ENCODE results near the gene BIN1. TPM values are rescaled to one million over a fixed set of nuclear protein-coding genes. Genes with fewer than 3 reads are reported as not detected.

BIN1 gene
- polyA plus RNA-seq, 1 donor (not counting 4 experiments of a cell fraction or from before 2014, with no cell fraction given) = 5.4 TPM

GRCh38 chr2:127059559-127059958 is 47.4 kb downstream of the BIN1 start:
- Histone ChIP-seq H3K36me3 (ENCODE audit: control insufficient read depth in 2 of 2, extremely low read depth in 1 of 2, insufficient read depth in 2 of 2, low read length in 2 of 2) (no peaks in the 10 kb centered on the region), H3K9me3 (ENCODE audit: control insufficient read depth, low read depth, low read length) (no peaks in the 10 kb centered on the region), H3K79me2 (ENCODE audit: control insufficient read depth, insufficient read depth, low read length) (no peaks in the 10 kb centered on the region), H3K4me1 (ENCODE audit: control insufficient read depth, extremely low read depth, insufficient read depth, low read length) (peaks cover 11% of the 10 kb centered on the region), H3K27me3 (ENCODE audit: control insufficient read depth, extremely low read depth, insufficient read depth, low read length) (no peaks in the 10 kb centered on the region), H2AFZ (ENCODE audit: control insufficient read depth, low read length) (no peak overlapping the region), H4K20me1 (ENCODE audit: control insufficient read depth, extremely low read depth, insufficient read depth, low read length) (no peaks in the 10 kb centered on the region), H3K4me2 (ENCODE audit: control insufficient read depth, extremely low read depth, insufficient read depth, low read depth, low read length) (no peak overlapping the region), H3K27ac (ENCODE audit: control insufficient read depth, insufficient read depth, low read length) (no peak overlapping the region), H3K9me1 (ENCODE audit: control insufficient read depth, extremely low read depth, insufficient read depth, low read length) (no peaks in the 10 kb centered on the region), H3K9ac (ENCODE audit: control insufficient read depth, extremely low read depth, insufficient read depth, low read length) (no peak overlapping the region), H3K4me3 (ENCODE audit: control insufficient read depth in 2 of 3, extremely low read depth in 1 of 3, insufficient read depth in 2 of 3, low read depth in 1 of 3, low read length in 3 of 3) (no peak overlapping the region)
- FAIRE-seq = no peak
- no peak for DNase-seq (ENCODE audit: low read depth, low spot score)
- dilution Hi-C loops (cut with MboI; ENCODE audit: extremely low pct_ligation_motif_present, low sequenced_read_pairs) = no loop called here
- TF ChIP-seq CTCF (optimal IDR thresholded peaks at IDR 0.05 in 1 of 3, IDR thresholded peaks at IDR 0.05 in 1 of 3, conservative IDR thresholded peaks at IDR 0.05 in 1 of 3; ENCODE audit: extremely low read depth in 1 of 3, insufficient read depth in 2 of 3, low read length in 3 of 3) (no peak), EZH2 (IDR thresholded peaks at IDR 0.05; ENCODE audit: low read length) (no peak)

GRCh38 chr2:127058954-127059252 is 48.1 kb downstream of the BIN1 start:
- no peak overlapping the region for H2AFZ ChIP-seq (ENCODE audit: control insufficient read depth, low read length)
- H3K9ac ChIP-seq (ENCODE audit: control insufficient read depth, extremely low read depth, insufficient read depth, low read length) = no peak overlapping the region
- TF ChIP-seq CTCF (optimal IDR thresholded peaks at IDR 0.05 in 1 of 3, IDR thresholded peaks at IDR 0.05 in 1 of 3, conservative IDR thresholded peaks at IDR 0.05 in 1 of 3; ENCODE audit: extremely low read depth in 1 of 3, insufficient read depth in 2 of 3, low read length in 3 of 3) = no peak
- TF ChIP-seq EZH2 (IDR thresholded peaks at IDR 0.05; ENCODE audit: low read length) = no peak
- no peaks in the 10 kb centered on the region for H3K9me3 ChIP-seq (ENCODE audit: control insufficient read depth, low read depth, low read length)
- peaks cover 5% of the 10 kb centered on the region for H3K4me1 ChIP-seq (ENCODE audit: control insufficient read depth, extremely low read depth, insufficient read depth, low read length)
- H3K79me2 ChIP-seq (ENCODE audit: control insufficient read depth, insufficient read depth, low read length) = no peaks in the 10 kb centered on the region
- H4K20me1 ChIP-seq (ENCODE audit: control insufficient read depth, extremely low read depth, insufficient read depth, low read length) = no peaks in the 10 kb centered on the region
- DNase-seq (ENCODE audit: low read depth, low spot score) = no peak
- no peaks in the 10 kb centered on the region for H3K9me1 ChIP-seq (ENCODE audit: control insufficient read depth, extremely low read depth, insufficient read depth, low read length)
- no peak overlapping the region for H3K4me2 ChIP-seq (ENCODE audit: control insufficient read depth, extremely low read depth, insufficient read depth, low read depth, low read length)
- no peaks in the 10 kb centered on the region for H3K36me3 ChIP-seq (ENCODE audit: control insufficient read depth in 2 of 2, extremely low read depth in 1 of 2, insufficient read depth in 2 of 2, low read length in 2 of 2)
- no peak overlapping the region for H3K4me3 ChIP-seq (ENCODE audit: control insufficient read depth in 2 of 3, extremely low read depth in 1 of 3, insufficient read depth in 2 of 3, low read depth in 1 of 3, low read length in 3 of 3)
- dilution Hi-C loops (cut with MboI; ENCODE audit: extremely low pct_ligation_motif_present, low sequenced_read_pairs) = no loop called here
- no peaks in the 10 kb centered on the region for H3K27me3 ChIP-seq (ENCODE audit: control insufficient read depth, extremely low read depth, insufficient read depth, low read length)
- no peak for FAIRE-seq
- no peak overlapping the region for H3K27ac ChIP-seq (ENCODE audit: control insufficient read depth, insufficient read depth, low read length)
